ENCODE measurements around the gene PAX7.

GRCh38 chr1:18716112-18716784 lies 85.6 kb downstream of the PAX7 start:
- TF ChIP-seq, protein P1, sequence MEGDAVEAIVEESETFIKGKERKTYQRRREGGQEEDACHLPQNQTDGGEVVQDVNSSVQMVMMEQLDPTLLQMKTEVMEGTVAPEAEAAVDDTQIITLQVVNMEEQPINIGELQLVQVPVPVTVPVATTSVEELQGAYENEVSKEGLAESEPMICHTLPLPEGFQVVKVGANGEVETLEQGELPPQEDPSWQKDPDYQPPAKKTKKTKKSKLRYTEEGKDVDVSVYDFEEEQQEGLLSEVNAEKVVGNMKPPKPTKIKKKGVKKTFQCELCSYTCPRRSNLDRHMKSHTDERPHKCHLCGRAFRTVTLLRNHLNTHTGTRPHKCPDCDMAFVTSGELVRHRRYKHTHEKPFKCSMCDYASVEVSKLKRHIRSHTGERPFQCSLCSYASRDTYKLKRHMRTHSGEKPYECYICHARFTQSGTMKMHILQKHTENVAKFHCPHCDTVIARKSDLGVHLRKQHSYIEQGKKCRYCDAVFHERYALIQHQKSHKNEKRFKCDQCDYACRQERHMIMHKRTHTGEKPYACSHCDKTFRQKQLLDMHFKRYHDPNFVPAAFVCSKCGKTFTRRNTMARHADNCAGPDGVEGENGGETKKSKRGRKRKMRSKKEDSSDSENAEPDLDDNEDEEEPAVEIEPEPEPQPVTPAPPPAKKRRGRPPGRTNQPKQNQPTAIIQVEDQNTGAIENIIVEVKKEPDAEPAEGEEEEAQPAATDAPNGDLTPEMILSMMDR (IDR thresholded peaks at IDR 0.05): no peak
- TF ChIP-seq, protein P2, sequence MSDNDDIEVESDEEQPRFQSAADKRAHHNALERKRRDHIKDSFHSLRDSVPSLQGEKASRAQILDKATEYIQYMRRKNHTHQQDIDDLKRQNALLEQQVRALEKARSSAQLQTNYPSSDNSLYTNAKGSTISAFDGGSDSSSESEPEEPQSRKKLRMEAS (CRISPR knock-in tag; IDR thresholded peaks at IDR 0.05): no peak
- no peak for TF ChIP-seq ZBTB43 (CRISPR knock-in tag; IDR thresholded peaks at IDR 0.05)
